ENCODE measurements around the gene PNP. TPM values are rescaled to one million over a fixed set of nuclear protein-coding genes. Genes with fewer than 3 reads are reported as not detected.
"Not testable (repeated sequence)": the region's sequence is repeated elsewhere in the genome, so short reads cannot be mapped to it uniquely, and the experiment has no call there.

PNP gene
- total RNA-seq, 1 donor, result 39.2 TPM

- no peak overlapping the region for H3K4me3 ChIP-seq (ENCODE audit: low read depth, low read length)
- no peak for TF ChIP-seq CTCF (IDR thresholded peaks at IDR 0.05; ENCODE audit: insufficient read depth, low read length)
- no peak for DNase-seq (ENCODE audit: low read depth)
These were observed 30.5 kb upstream of the PNP start for GRCh38 chr14:20438664-20439063.

- no peak for TF ChIP-seq CTCF (IDR thresholded peaks at IDR 0.05; ENCODE audit: insufficient read depth, low read length)
- no peak overlapping the region for H3K4me3 ChIP-seq (ENCODE audit: low read depth, low read length)
- no peak for DNase-seq (ENCODE audit: low read depth)
These were observed 28.7 kb upstream of the PNP start for GRCh38 chr14:20440465-20440864.

- TF ChIP-seq CTCF (IDR thresholded peaks at IDR 0.05; ENCODE audit: insufficient read depth, low read length), result no peak
- no peak for DNase-seq (ENCODE audit: low read depth)
- no peak overlapping the region for H3K4me3 ChIP-seq (ENCODE audit: low read depth, low read length)
These were observed 28.3 kb upstream of the PNP start for GRCh38 chr14:20440882-20441281.

GRCh38 chr14:20441461-20441860 lies 27.7 kb upstream of the PNP start:
- no peak for DNase-seq (ENCODE audit: low read depth)
- H3K4me3 ChIP-seq (ENCODE audit: low read depth, low read length), result no peak overlapping the region
- no peak for TF ChIP-seq CTCF (IDR thresholded peaks at IDR 0.05; ENCODE audit: insufficient read depth, low read length)

GRCh38 chr14:20443650-20444049 lies 25.6 kb upstream of the PNP start:
- DNase-seq (ENCODE audit: low read depth); H3K4me3 ChIP-seq (ENCODE audit: low read depth, low read length): not testable (repeated sequence)

- H3K4me3 ChIP-seq (ENCODE audit: low read depth, low read length), result no peak overlapping the region
- no peak for TF ChIP-seq CTCF (IDR thresholded peaks at IDR 0.05; ENCODE audit: insufficient read depth, low read length)
- no peak for DNase-seq (ENCODE audit: low read depth)
These were observed 22.3 kb upstream of the PNP start for GRCh38 chr14:20446889-20447288.

- H3K4me3 ChIP-seq (ENCODE audit: low read depth, low read length); DNase-seq (ENCODE audit: low read depth): not testable (repeated sequence)
These were observed 16.4 kb upstream of the PNP start for GRCh38 chr14:20452831-20453230.

GRCh38 chr14:20454516-20455354 lies 14.5 kb upstream of the PNP start, which contains the start of the genes APEX1 and OSGEP:
TSS of gene APEX1 (plus strand) at chr14:20455226. CDS start at chr14:20455646, 420 bp downstream.
TSS of gene OSGEP (minus strand) at chr14:20454812. CDS start at chr14:20454683, 129 bp downstream.
- DNase-seq (ENCODE audit: low read depth), result peak; percentile 99
- H3K4me3 ChIP-seq (ENCODE audit: low read depth, low read length), result peak within 1 kb of the TSS; percentile 97
- no peak for TF ChIP-seq CTCF (IDR thresholded peaks at IDR 0.05; ENCODE audit: insufficient read depth, low read length)

All from fibroblast of the aortic adventitia (primary cell).